Left ventricle myocardium inferior (tissue), 1 donor: ENCODE results near the gene ZBED5. TPM values are rescaled to one million over a fixed set of nuclear protein-coding genes. Genes with fewer than 3 reads are reported as not detected.

Source experiments
- DNase-seq: peaks from one replicate; pipeline ENCODE4 v3.0.0-alpha.2; 2020
- H3K27ac ChIP-seq: fragments of 200-600 bp; replicated peaks from 2 replicates; pipeline ENCODE4 v1.8.0; 2021
- H3K27me3 ChIP-seq: fragments of 200-600 bp; 2 replicates; pipeline ENCODE4 v1.8.0; 2021; ENCODE audit warnings: low read depth
- H3K36me3 ChIP-seq: fragments of 200-600 bp; 2 replicates; pipeline ENCODE4 v1.8.0; 2021
- H3K4me1 ChIP-seq: fragments of 200-600 bp; 2 replicates; pipeline ENCODE4 v1.8.0; 2021
- H3K4me3 ChIP-seq: fragments of 200-600 bp; 2 replicates; pipeline ENCODE4 v1.8.0; 2021; ENCODE audit warnings: mild to moderate bottlenecking, moderate library complexity
- H3K9me3 ChIP-seq: fragments of 200-600 bp; replicated peaks from 2 replicates; pipeline ENCODE4 v1.8.0; 2021
- intact Hi-C: fragments of 100-400 bp; cut with micrococcal nuclease; formaldehyde crosslinking; loops from one replicate; pipeline ENCODE4 v1.11.0; 2022
- total RNA-seq: library from RNA; stranded (reverse); fragmentation: NEBNext Ultra II Directional; extraction: Animal tissue kit (Norgen Biotek cat#: 25700); gene quantifications from one replicate; pipeline ENCODE4 v1.2.1, GENCODE V29; 2021
- TF ChIP-seq, protein P1 (sequence below): fragments of 200-600 bp; IDR thresholded peaks from 2 replicates; pipeline ENCODE4 v1.8.0; 2021; ENCODE audit warnings: antibody characterized with exemption, mild to moderate bottlenecking, borderline replicate concordance
- donor health status: DM: no; HTN: yes; CAD: no; lungs with severe emphysema.

Gene ZBED5
- total RNA-seq, 1 donor from 2014 or later, result 41.6 TPM

DNA sequence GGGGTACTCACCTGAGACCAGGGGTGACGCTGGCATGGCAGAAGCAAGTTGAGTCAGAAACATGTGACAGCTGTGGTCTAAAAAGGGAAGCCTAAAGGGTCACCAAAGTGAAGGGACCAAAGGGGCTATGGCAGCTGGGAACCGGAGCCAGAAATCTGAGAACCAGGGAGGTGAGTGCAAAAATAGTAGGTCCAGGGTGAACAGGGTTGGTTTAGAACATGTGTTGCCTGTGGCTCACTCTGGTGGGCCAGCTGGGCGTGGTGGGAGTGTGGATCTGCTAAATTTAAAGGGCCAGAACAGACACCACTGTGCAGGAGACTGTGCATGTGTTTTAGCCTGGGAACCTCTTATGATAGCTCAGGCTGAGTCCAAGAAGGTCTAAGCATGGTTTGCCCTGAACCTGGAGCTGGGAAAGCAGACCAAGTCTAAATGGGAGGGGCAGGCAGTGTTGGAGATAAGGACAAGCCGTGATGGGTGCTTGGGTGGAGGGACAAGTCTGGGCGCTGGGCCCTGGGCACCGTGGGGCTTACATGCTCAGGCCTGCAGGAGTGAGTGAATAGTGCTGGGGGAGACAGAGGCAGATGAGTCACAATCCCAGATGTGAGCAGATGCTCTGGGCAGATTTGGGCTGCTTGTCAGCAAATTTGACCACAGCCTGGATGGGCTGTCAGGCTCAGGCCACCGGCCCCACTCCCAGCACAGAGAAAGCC lies 41.4 kb upstream of the ZBED5 start:
- Histone ChIP-seq H3K27me3 (no peaks in the 10 kb centered on the region), H3K27ac (peak overlapping the region; percentile 96), H3K9me3 (no peaks in the 10 kb centered on the region), H3K36me3 (no peaks in the 10 kb centered on the region), H3K4me1 (peaks cover 58% of the 10 kb centered on the region), H3K4me3 (peak overlapping the region; percentile 45)
- TF ChIP-seq, protein P1, sequence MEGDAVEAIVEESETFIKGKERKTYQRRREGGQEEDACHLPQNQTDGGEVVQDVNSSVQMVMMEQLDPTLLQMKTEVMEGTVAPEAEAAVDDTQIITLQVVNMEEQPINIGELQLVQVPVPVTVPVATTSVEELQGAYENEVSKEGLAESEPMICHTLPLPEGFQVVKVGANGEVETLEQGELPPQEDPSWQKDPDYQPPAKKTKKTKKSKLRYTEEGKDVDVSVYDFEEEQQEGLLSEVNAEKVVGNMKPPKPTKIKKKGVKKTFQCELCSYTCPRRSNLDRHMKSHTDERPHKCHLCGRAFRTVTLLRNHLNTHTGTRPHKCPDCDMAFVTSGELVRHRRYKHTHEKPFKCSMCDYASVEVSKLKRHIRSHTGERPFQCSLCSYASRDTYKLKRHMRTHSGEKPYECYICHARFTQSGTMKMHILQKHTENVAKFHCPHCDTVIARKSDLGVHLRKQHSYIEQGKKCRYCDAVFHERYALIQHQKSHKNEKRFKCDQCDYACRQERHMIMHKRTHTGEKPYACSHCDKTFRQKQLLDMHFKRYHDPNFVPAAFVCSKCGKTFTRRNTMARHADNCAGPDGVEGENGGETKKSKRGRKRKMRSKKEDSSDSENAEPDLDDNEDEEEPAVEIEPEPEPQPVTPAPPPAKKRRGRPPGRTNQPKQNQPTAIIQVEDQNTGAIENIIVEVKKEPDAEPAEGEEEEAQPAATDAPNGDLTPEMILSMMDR, result no peak
- intact Hi-C loops, result no loop called here
- peak; percentile 54 for DNase-seq

DNA sequence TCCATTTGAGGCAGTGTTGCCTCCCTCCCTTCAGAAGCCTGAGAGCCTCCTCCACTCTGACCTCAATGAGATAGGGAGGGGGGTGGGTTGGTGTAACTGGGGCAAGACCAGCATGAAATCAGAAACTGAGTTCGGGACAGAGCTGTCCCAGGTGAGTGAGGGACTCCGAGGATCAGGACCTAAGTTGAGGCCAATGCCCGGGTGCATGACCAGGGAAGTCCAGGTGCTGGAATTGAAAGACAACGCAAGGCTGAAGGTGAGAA lies 40.8 kb upstream of the ZBED5 start:
- Histone ChIP-seq H3K27me3 (no peaks in the 10 kb centered on the region), H3K27ac (peak overlapping the region; percentile 96), H3K4me3 (peak overlapping the region; percentile 45), H3K36me3 (no peaks in the 10 kb centered on the region), H3K4me1 (peaks cover 64% of the 10 kb centered on the region), H3K9me3 (no peaks in the 10 kb centered on the region)
- TF ChIP-seq, protein P1, result no peak
- intact Hi-C loops, result no loop called here
- no peak for DNase-seq

DNA sequence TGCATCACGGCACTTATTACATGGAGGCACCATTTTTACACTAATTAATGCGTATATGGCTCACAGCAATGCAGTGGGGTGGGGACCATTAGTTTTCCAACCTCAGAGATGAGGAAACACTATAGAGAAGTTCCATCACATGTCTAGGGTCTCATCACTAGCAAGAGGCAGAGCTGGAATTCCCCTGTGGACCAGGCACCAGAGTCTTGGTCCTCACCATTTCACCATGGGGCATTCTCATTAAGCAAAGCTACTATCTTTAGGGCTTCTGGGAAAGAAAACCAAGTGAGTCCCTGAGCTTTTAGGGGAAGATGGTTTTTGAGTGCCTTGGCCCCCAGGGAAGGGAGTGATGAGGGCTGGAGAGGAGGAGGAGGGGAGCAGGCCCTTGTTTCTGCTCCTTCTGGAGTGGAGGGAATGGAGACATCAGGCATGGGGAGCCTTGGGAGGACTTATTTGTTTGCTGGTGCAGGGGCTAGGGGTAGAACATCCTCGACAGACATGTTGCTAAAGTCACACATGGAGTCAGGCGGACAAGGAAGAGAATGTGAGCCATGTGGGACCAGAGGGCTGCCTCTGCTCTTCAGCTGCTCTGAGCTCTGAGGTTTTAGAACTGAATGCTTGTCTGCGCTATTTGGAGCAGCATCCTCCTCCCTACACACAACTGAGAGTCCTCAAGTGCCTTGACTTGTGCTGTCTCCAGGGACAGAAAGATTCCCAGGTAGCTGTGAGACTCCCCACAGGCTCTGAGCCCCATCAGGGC lies 40.3 kb upstream of the ZBED5 start:
- peaks cover 69% of the 10 kb centered on the region for H3K4me1 ChIP-seq
- intact Hi-C loops, result no loop called here
- H3K4me3 ChIP-seq, result peak overlapping the region; percentile 45
- peak overlapping the region; percentile 96 for H3K27ac ChIP-seq
- DNase-seq, result no peak
- H3K27me3 ChIP-seq, result no peaks in the 10 kb centered on the region
- H3K36me3 ChIP-seq, result no peaks in the 10 kb centered on the region
- TF ChIP-seq, protein P1, result no peak
- H3K9me3 ChIP-seq, result no peaks in the 10 kb centered on the region

DNA sequence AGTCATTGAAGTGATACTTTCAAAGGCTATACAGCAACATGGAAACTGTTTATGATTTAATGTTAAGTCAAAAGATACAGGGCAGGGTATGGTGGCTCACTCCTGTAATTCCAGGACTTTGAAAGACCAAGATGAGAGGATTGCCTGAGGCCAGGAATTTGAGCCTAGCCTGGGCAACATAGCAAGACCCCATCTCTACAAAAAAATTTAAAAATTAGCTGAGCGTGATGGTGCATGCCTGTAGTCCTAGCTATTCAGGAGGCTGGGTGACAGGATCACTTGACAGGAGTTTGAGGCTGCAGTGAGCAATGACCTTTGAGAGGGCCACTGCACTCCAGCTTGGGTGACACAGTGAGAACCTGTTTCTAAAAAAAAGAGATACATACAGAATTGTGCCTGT lies 39.3 kb upstream of the ZBED5 start:
- peak overlapping the region; percentile 96 for H3K27ac ChIP-seq
- H3K27me3 ChIP-seq, result no peaks in the 10 kb centered on the region
- H3K4me1 ChIP-seq, result peaks cover 73% of the 10 kb centered on the region
- H3K36me3 ChIP-seq, result no peaks in the 10 kb centered on the region
- no peak overlapping the region for H3K4me3 ChIP-seq
- H3K9me3 ChIP-seq, result no peaks in the 10 kb centered on the region
- intact Hi-C loops, result no loop called here
- no peak for DNase-seq
- TF ChIP-seq, protein P1, result no peak

DNA sequence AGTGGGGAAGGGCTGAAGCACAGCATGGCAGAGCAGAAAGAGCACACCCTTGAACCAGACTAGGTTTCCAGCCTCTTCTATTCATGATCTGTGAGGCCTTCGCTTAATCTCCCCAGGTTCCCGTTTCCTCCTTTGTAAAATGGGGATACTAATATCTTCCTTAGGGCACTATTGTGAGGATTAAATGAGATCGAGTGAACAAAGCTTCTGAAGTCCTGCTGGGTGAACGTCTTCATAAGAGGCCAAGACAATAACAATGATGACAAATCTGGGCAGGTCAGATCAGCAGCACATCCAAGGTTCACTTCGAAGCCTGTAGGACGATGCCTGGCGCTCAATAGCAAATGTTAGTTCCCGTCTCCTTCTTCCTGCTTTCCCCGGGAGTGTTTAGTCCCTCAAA lies 38.6 kb upstream of the ZBED5 start:
- H3K9me3 ChIP-seq, result no peaks in the 10 kb centered on the region
- TF ChIP-seq, protein P1, result no peak
- H3K27me3 ChIP-seq, result no peaks in the 10 kb centered on the region
- peak overlapping the region; percentile 96 for H3K27ac ChIP-seq
- no peak overlapping the region for H3K4me3 ChIP-seq
- intact Hi-C loops, result no loop called here
- no peaks in the 10 kb centered on the region for H3K36me3 ChIP-seq
- H3K4me1 ChIP-seq, result peaks cover 73% of the 10 kb centered on the region
- no peak for DNase-seq
